SK-N-SH (cell line): ENCODE data around the gene GHRHR. TPM values are rescaled to one million over a fixed set of nuclear protein-coding genes. Genes with fewer than 3 reads are reported as not detected.

ENCODE experiments used
- CTCF ChIA-PET: fragments of 300-600, 350-600 bp; formaldehyde crosslinking; extraction: SDS; loops from one replicate; lab custom pipeline; 2021; lab: Yijun Ruan, JAX
- POLR2A ChIA-PET: fragments of 350-600 bp; sonication (Branson Sonifier 250); formaldehyde crosslinking; extraction: SDS; loops from one replicate; lab custom pipeline; 2020; ENCODE audit warnings: antibody characterized with exemption, inconsistent platforms; lab: Yijun Ruan, JAX
- DNase-seq: peaks from one replicate; pipeline ENCODE4 v3.0.0; 2012
- H2AFZ ChIP-seq: fragments of 200-600 bp; sonication (generic); 2 replicates; pipeline ENCODE4 v1.8.1; 2016; ENCODE audit warnings: antibody characterized with exemption, mild to moderate bottlenecking, low read depth
- H3F3A ChIP-seq: fragments of 200-600 bp; sonication (generic); replicated peaks from 2 replicates; pipeline ENCODE3; 2016; ENCODE audit warnings: antibody characterized with exemption, mild to moderate bottlenecking; ENCODE audit not compliant: insufficient read depth
- H3K27ac ChIP-seq, 2 experiments: fragments of 200-500 bp in 1 of 2; fragments of 200-600 bp in 1 of 2; sonication (Bioruptor generic) in 1 of 2; sonication (generic), shearing (Covaris generic) in 1 of 2; 2 replicates each; pipeline versions ENCODE4 v1.5.1 to v1.6.1; 2014 to 2016; ENCODE audit warnings: low read depth in 2 of 2, inconsistent platforms in 1 of 2, low read length in 1 of 2, mild to moderate bottlenecking in 1 of 2, mixed read lengths in 1 of 2
- H3K27me3 ChIP-seq: fragments of 200-600 bp; sonication (generic), shearing (Covaris generic); 2 replicates; pipeline ENCODE4 v1.6.1; 2016; ENCODE audit warnings: mixed run types; ENCODE audit not compliant: insufficient read depth
- H3K36me3 ChIP-seq, 2 experiments: fragments of 200-500 bp in 1 of 2; fragments of 200-600 bp in 1 of 2; sonication (Bioruptor generic) in 1 of 2; sonication (generic) in 1 of 2; replicated peaks in 1 of 2; 2 replicates each; pipeline versions ENCODE3 to v1.5.1; 2014 to 2016; ENCODE audit warnings: low read length in 1 of 2, mild to moderate bottlenecking in 1 of 2; ENCODE audit not compliant: insufficient read depth in 2 of 2, control insufficient read depth in 1 of 2
- H3K4me1 ChIP-seq, 2 experiments: fragments of 200-500 bp in 1 of 2; fragments of 200-600 bp in 1 of 2; sonication (Bioruptor generic) in 1 of 2; sonication (generic), shearing (Covaris generic) in 1 of 2; 2 replicates each; pipeline versions ENCODE4 v1.5.1 to v1.6.1; 2014 to 2016; ENCODE audit warnings: low read depth in 1 of 2, low read length in 1 of 2, mixed run types in 1 of 2; ENCODE audit not compliant: insufficient read depth in 2 of 2, control insufficient read depth in 1 of 2
- H3K4me2 ChIP-seq: fragments of 200-600 bp; sonication (generic), shearing (Covaris generic); 2 replicates; pipeline ENCODE4 v1.6.1; 2017; ENCODE audit warnings: mixed run types
- H3K4me3 ChIP-seq, 2 experiments: fragments of 200-500 bp in 1 of 2; fragments of 200-600 bp in 1 of 2; sonication (Bioruptor generic) in 1 of 2; sonication (generic), shearing (Covaris generic) in 1 of 2; 2 replicates each; pipeline versions ENCODE4 v1.5.1 to v1.8.1; 2014 to 2016; ENCODE audit warnings: low read depth in 2 of 2, inconsistent platforms in 1 of 2, low read length in 1 of 2, mild to moderate bottlenecking in 1 of 2, mixed read lengths in 1 of 2, moderate library complexity in 1 of 2
- H3K79me2 ChIP-seq: fragments of 200-600 bp; sonication (generic); 2 replicates; pipeline ENCODE4 v1.8.1; 2017; ENCODE audit warnings: mild to moderate bottlenecking; ENCODE audit not compliant: insufficient read depth
- H3K9ac ChIP-seq: fragments of 200-600 bp; sonication (generic); 2 replicates; pipeline ENCODE4 v1.6.1; 2017; ENCODE audit warnings: mixed run types
- H3K9me2 ChIP-seq: fragments of 200-600 bp; sonication (generic); 2 replicates; pipeline ENCODE4 v1.6.1; 2017; ENCODE audit warnings: mixed run types
- H3K9me3 ChIP-seq: fragments of 200-600 bp; sonication (generic); 2 replicates; pipeline ENCODE4 v1.6.1; 2017; ENCODE audit warnings: mixed run types, mild to moderate bottlenecking, moderate library complexity
- H4K20me1 ChIP-seq: fragments of 200-600 bp; sonication (generic); 2 replicates; pipeline ENCODE4 v1.6.1; 2017; ENCODE audit warnings: mild to moderate bottlenecking, mixed run types; ENCODE audit not compliant: insufficient read depth
- CHD2 ChIP-seq: fragments of 150-350 bp; IDR thresholded peaks from 2 replicates; pipeline ENCODE4 v1.6.1; 2018; ENCODE audit warnings: low read length; ENCODE audit not compliant: partially characterized antibody
- EP300 ChIP-seq, 2 experiments: IDR thresholded peaks; 2 replicates each; pipeline versions ENCODE4 v1.4.0 to v1.6.1; 2012; ENCODE audit warnings: borderline replicate concordance in 1 of 2, low read depth in 1 of 2, low read length in 1 of 2
- EZH2phosphoT487 ChIP-seq: fragments of 200-600 bp; sonication (generic); IDR thresholded peaks from 2 replicates; pipeline ENCODE4 v1.6.1; 2017; ENCODE audit warnings: low read depth, mixed run types, mild to moderate bottlenecking, antibody characterized with exemption, moderate library complexity, borderline replicate concordance
- FOSL2 ChIP-seq: IDR thresholded peaks from 2 replicates; pipeline ENCODE4 v1.4.0; 2012; ENCODE audit warnings: low read depth, mild to moderate bottlenecking, moderate library complexity, borderline replicate concordance
- GABPA ChIP-seq: IDR thresholded peaks from 2 replicates; pipeline ENCODE4 v1.4.0; 2012; ENCODE audit warnings: low read depth, mild to moderate bottlenecking
- GATA2 ChIP-seq: sonication (generic); formaldehyde crosslinking; IDR thresholded peaks from 2 replicates; pipeline ENCODE4 v1.5.0; 2020; ENCODE audit warnings: mild to moderate bottlenecking, missing genetic modification reagents
- JUND ChIP-seq: IDR thresholded peaks from 2 replicates; pipeline ENCODE4 v1.4.0; 2012
- MEF2A ChIP-seq: IDR thresholded peaks from 2 replicates; pipeline ENCODE4 v1.4.0; 2012; ENCODE audit warnings: low read depth, borderline replicate concordance
- NFIC ChIP-seq: IDR thresholded peaks from 2 replicates; pipeline ENCODE4 v1.4.0; 2012; ENCODE audit warnings: borderline replicate concordance
- NRF1 ChIP-seq: IDR thresholded peaks from 2 replicates; pipeline ENCODE4 v1.6.1; 2012; ENCODE audit warnings: low read depth, mild to moderate bottlenecking, low read length
- PBX3 ChIP-seq: IDR thresholded peaks from 2 replicates; pipeline ENCODE4; 2012
- POLR2AphosphoS5 ChIP-seq: IDR thresholded peaks from 2 replicates; pipeline ENCODE4 v1.6.1; 2012; ENCODE audit warnings: low read depth, low read length
- RAD21 ChIP-seq: IDR thresholded peaks from 2 replicates; pipeline ENCODE4 v1.6.1; 2012; ENCODE audit warnings: mild to moderate bottlenecking, low read length
- RFX5 ChIP-seq: IDR thresholded peaks from 2 replicates; pipeline ENCODE4 v1.6.1; 2012; ENCODE audit warnings: mild to moderate bottlenecking, improper control_type of control experiment, low read length
- RXRA ChIP-seq: IDR thresholded peaks from 2 replicates; pipeline ENCODE4 v1.4.0; 2012; ENCODE audit warnings: low read depth, mild to moderate bottlenecking, borderline replicate concordance
- SIN3A ChIP-seq: IDR thresholded peaks from 2 replicates; pipeline ENCODE4 v1.6.1; 2012; ENCODE audit warnings: low read depth, mild to moderate bottlenecking, low read length, moderate library complexity, borderline replicate concordance
- SMC3 ChIP-seq: IDR thresholded peaks from 2 replicates; pipeline ENCODE4 v1.6.1; 2012; ENCODE audit warnings: low read depth, low read length, improper control_type of control experiment
- TAF1 ChIP-seq: IDR thresholded peaks from 2 replicates; pipeline ENCODE4 v1.6.1; 2012; ENCODE audit warnings: low read depth, mild to moderate bottlenecking, low read length, moderate library complexity, borderline replicate concordance
- TCF12 ChIP-seq: IDR thresholded peaks from 2 replicates; pipeline ENCODE4 v1.4.0; 2012
- TEAD4 ChIP-seq: IDR thresholded peaks from 2 replicates; pipeline ENCODE4 v1.4.0; 2012; ENCODE audit warnings: mild to moderate bottlenecking, borderline replicate concordance; ENCODE audit not compliant: insufficient read depth
- YY1 ChIP-seq: IDR thresholded peaks from 2 replicates; pipeline ENCODE4 v1.4.0; 2012; ENCODE audit warnings: low read depth, mild to moderate bottlenecking
- WGBS: methylation state at CpG from one replicate; pipeline ENCODE4 v1.1.6; 2017; ENCODE audit warnings: low lambda C conversion rate; 5-methylcytosine and 5-hydroxymethylcytosine counted together
- polyA plus RNA-seq, 3 experiments: library from polyadenylated mRNA; depleted of rRNA; stranded (reverse); fragments of >200 nt; gene quantifications; 2 replicates each; pipeline ENCODE4 v1.2.3, GENCODE V29; 2012
- TF ChIP-seq, protein P1 (sequence below): IDR thresholded peaks from 2 replicates; pipeline ENCODE4 v1.6.1; 2012; ENCODE audit warnings: mild to moderate bottlenecking, low read depth, low read length, moderate library complexity

The GHRHR gene
- polyA plus RNA-seq, 1 of the 3 experiments (the other 2 are of a cell fraction), result not detected

GRCh38 chr7:30969604-30969970, 5.8 kb downstream of the GHRHR start:
- H3K36me3 ChIP-seq, result no peaks in the 10 kb centered on the region
- CTCF ChIA-PET, result interaction anchor here (0.9 to 31.8 kb wide), 6 partner anchors 8 to 198 kb away, joined by 3 to 1191 read pairs (median 48); partner anchors contain the start of gene MINDY4
- H3K4me1 ChIP-seq, result no peaks in the 10 kb centered on the region; a peak in 1 of 4 replicates
- peak; percentile 3 for DNase-seq
- no peaks in the 10 kb centered on the region for H3K9me2 ChIP-seq
- no peak overlapping the region for H3K9ac ChIP-seq
- no peaks in the 10 kb centered on the region for H3K9me3 ChIP-seq
- no peak overlapping the region for H2AFZ ChIP-seq
- POLR2A ChIA-PET, result no interaction called here
- no peak overlapping the region for H3K27ac ChIP-seq
- no peak overlapping the region for H3K4me2 ChIP-seq
- peaks cover 44% of the 10 kb centered on the region; the same call in 1 of the 2 replicates for H3K27me3 ChIP-seq
- H3K79me2 ChIP-seq, result no peaks in the 10 kb centered on the region
- TF ChIP-seq MEF2A, result no peak
- no peak for TF ChIP-seq FOSL2
- no peak for TF ChIP-seq JUND
- TF ChIP-seq SMC3, result no peak
- TF ChIP-seq RXRA, result no peak
- no peak for TF ChIP-seq EP300 (IDR thresholded peaks at IDR 0.05; ENCODE audit: borderline replicate concordance in 1 of 2, low read depth in 1 of 2, low read length in 1 of 2)
- no peak for TF ChIP-seq SIN3A
- no peak for TF ChIP-seq POLR2AphosphoS5
- TF ChIP-seq PBX3, result no peak
- no peaks in the 10 kb centered on the region for H3F3A ChIP-seq
- 29% methylated on average over 1 of the region's 1 CpG for WGBS
- no peak overlapping the region for H3K4me3 ChIP-seq
- no peaks in the 10 kb centered on the region for H4K20me1 ChIP-seq

- CTCF ChIA-PET, result interaction anchor here (0.9 to 31.8 kb wide), 8 partner anchors 7 to 199 kb away, joined by 3 to 1191 read pairs (median 16); partner anchors contain the start of gene MINDY4
- Histone ChIP-seq H3K27ac (no peak overlapping the region), H3K27me3 (peaks cover 39% of the 10 kb centered on the region; the same call in 1 of the 2 replicates), H3K36me3 (no peaks in the 10 kb centered on the region), H3K4me3 (no peak overlapping the region), H3K4me2 (no peak overlapping the region)
- no peak for DNase-seq
- TF ChIP-seq TCF12 (no peak), NFIC (no peak), YY1 (no peak), MEF2A (no peak), RAD21 (no peak), RFX5 (no peak), SMC3 (no peak), NRF1 (no peak), PBX3 (no peak), GATA2 (CRISPR knock-in tag) (no peak), TEAD4 (no peak), TAF1 (no peak), CHD2 (no peak), EZH2phosphoT487 (no peak), GABPA (no peak)
- TF ChIP-seq, protein P1, sequence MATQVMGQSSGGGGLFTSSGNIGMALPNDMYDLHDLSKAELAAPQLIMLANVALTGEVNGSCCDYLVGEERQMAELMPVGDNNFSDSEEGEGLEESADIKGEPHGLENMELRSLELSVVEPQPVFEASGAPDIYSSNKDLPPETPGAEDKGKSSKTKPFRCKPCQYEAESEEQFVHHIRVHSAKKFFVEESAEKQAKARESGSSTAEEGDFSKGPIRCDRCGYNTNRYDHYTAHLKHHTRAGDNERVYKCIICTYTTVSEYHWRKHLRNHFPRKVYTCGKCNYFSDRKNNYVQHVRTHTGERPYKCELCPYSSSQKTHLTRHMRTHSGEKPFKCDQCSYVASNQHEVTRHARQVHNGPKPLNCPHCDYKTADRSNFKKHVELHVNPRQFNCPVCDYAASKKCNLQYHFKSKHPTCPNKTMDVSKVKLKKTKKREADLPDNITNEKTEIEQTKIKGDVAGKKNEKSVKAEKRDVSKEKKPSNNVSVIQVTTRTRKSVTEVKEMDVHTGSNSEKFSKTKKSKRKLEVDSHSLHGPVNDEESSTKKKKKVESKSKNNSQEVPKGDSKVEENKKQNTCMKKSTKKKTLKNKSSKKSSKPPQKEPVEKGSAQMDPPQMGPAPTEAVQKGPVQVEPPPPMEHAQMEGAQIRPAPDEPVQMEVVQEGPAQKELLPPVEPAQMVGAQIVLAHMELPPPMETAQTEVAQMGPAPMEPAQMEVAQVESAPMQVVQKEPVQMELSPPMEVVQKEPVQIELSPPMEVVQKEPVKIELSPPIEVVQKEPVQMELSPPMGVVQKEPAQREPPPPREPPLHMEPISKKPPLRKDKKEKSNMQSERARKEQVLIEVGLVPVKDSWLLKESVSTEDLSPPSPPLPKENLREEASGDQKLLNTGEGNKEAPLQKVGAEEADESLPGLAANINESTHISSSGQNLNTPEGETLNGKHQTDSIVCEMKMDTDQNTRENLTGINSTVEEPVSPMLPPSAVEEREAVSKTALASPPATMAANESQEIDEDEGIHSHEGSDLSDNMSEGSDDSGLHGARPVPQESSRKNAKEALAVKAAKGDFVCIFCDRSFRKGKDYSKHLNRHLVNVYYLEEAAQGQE, result no peak
- TF ChIP-seq, all 33 proteins: peak for 0
- H3K9me2 ChIP-seq, result no peaks in the 10 kb centered on the region
- H3K79me2 ChIP-seq, result no peaks in the 10 kb centered on the region
- WGBS, result 53% methylated on average over 5 of the region's 5 CpGs
- H3K9ac ChIP-seq, result no peak overlapping the region
- no peaks in the 10 kb centered on the region; a peak in 1 of 4 replicates for H3K4me1 ChIP-seq
- H3K9me3 ChIP-seq, result no peaks in the 10 kb centered on the region
- H3F3A ChIP-seq, result no peaks in the 10 kb centered on the region
- H4K20me1 ChIP-seq, result no peaks in the 10 kb centered on the region
- POLR2A ChIA-PET, result no interaction called here
- no peak overlapping the region for H2AFZ ChIP-seq
These were observed 6.3 kb downstream of the GHRHR start for GRCh38 chr7:30970074-30970473.
